SU-DHL-6 (cell line): Measurements from ENCODE around the gene DHRS12.
A peak's percentile ranks its signal among the peaks of the same experiment; 100 is the strongest.

Source experiments
- H2AFZ ChIP-seq: fragments of 200-600 bp; sonication (generic); 2 replicates; pipeline ENCODE4 v1.6.1; 2014; ENCODE audit warnings: low read depth, mild to moderate bottlenecking, moderate library complexity, mixed read lengths, antibody characterized with exemption, low read length; ENCODE audit not compliant: severe bottlenecking
- H3F3A ChIP-seq: fragments of 200-600 bp; shearing (Covaris generic); 2 replicates; pipeline ENCODE4 v1.6.0; 2016; ENCODE audit warnings: antibody characterized with exemption, mild to moderate bottlenecking; ENCODE audit not compliant: insufficient read depth
- H3K27ac ChIP-seq: fragments of 200-600 bp; sonication (generic); 2 replicates; pipeline ENCODE4 v1.5.1; 2016; ENCODE audit warnings: low read depth, mild to moderate bottlenecking, low read length, moderate library complexity, mixed read lengths
- H3K27me3 ChIP-seq: fragments of 200-600 bp; sonication (generic), shearing (Covaris generic); 2 replicates; pipeline ENCODE4 v1.6.0; 2014; ENCODE audit warnings: mild to moderate bottlenecking, low read length
- H3K36me3 ChIP-seq: fragments of 200-600 bp; sonication (generic); 2 replicates; pipeline ENCODE4 v1.6.1; 2014; ENCODE audit warnings: mild to moderate bottlenecking, low read length, mixed read lengths
- H3K4me2 ChIP-seq: fragments of 300-600, 200-600 bp; shearing (Covaris generic), sonication (generic); 2 replicates; pipeline ENCODE4 v1.6.0; 2014; ENCODE audit warnings: low read length, low read depth, mild to moderate bottlenecking; ENCODE audit not compliant: poor library complexity, severe bottlenecking
- H3K4me3 ChIP-seq: fragments of 200-600 bp; sonication (generic); 2 replicates; pipeline ENCODE4 v1.5.1; 2014; ENCODE audit warnings: antibody characterized with exemption, low read length, mild to moderate bottlenecking, mixed read lengths; ENCODE audit not compliant: insufficient read depth, poor library complexity, severe bottlenecking
- H3K79me2 ChIP-seq: fragments of 200-600 bp; sonication (generic); 2 replicates; pipeline ENCODE4 v1.6.1; 2014; ENCODE audit warnings: mild to moderate bottlenecking, low read length, moderate library complexity; ENCODE audit not compliant: insufficient read depth
- H3K9ac ChIP-seq: fragments of 200-600 bp; sonication (generic); 2 replicates; pipeline ENCODE4 v1.7.0; 2014; ENCODE audit warnings: mild to moderate bottlenecking, low read length
- H3K9me2 ChIP-seq: fragments of 200-600 bp; sonication (generic); replicated peaks from 2 replicates; pipeline ENCODE4 v1.6.1; 2014; ENCODE audit warnings: low read length; ENCODE audit not compliant: insufficient read depth
- H3K9me3 ChIP-seq: fragments of 200-600 bp; sonication (generic); 2 replicates; pipeline ENCODE4 v1.6.1; 2014; ENCODE audit warnings: low read length, mixed read lengths; ENCODE audit not compliant: insufficient read depth
- H4K20me1 ChIP-seq: fragments of 200-600 bp; sonication (generic); 2 replicates; pipeline ENCODE4 v1.6.1; 2014; ENCODE audit warnings: low read depth, mild to moderate bottlenecking, antibody characterized with exemption, low read length, moderate library complexity, mixed read lengths
- EZH2phosphoT487 ChIP-seq: fragments of 200-600 bp; sonication (generic), shearing (Covaris generic); conservative IDR thresholded peaks from 2 replicates; pipeline ENCODE4 v1.6.1; 2018; ENCODE audit warnings: mild to moderate bottlenecking, antibody characterized with exemption, low read length, moderate library complexity, mixed read lengths
- TF ChIP-seq, protein P1 (sequence below): fragments of 200-600 bp; sonication (generic); IDR thresholded peaks from one replicate; pipeline ENCODE4 v1.5.1; 2017; ENCODE audit warnings: antibody characterized with exemption, mild to moderate bottlenecking, low read length, moderate library complexity; ENCODE audit not compliant: insufficient read depth, poor library complexity, severe bottlenecking

Gene DHRS12

DNA sequence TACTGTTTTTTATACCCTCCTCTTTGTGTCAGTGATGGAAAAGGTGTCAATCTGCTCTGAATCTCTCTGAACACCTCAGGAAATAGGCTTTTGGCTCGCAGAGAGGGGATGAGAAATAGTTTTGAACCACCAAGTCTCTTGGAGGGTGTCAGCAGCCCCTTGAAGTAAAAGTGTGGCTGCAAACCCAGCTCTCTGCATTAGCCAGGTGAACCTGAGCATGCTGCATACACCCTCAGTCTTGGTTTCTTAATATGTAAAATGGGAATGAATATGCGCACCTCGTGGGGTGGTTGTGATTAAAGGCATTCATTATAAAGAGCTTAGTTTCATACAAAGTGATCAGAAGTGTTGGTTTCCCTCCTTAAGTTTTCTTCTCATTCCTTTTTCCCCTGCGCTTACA is 1.4 kb upstream of the DHRS12 start:
- Histone ChIP-seq H3F3A (peaks cover 14% of the 10 kb centered on the region; the same call in 1 of the 2 replicates), H3K9me2 (no peaks in the 10 kb centered on the region), H3K27me3 (no peaks in the 10 kb centered on the region), H3K9ac (0 out of 2 replicates have a peak overlapping the region, but pooled peaks have one; percentile 91), H3K4me3 (no peak overlapping the region), H3K79me2 (no peaks in the 10 kb centered on the region), H4K20me1 (no peaks in the 10 kb centered on the region), H3K27ac (no peak overlapping the region), H3K9me3 (no peaks in the 10 kb centered on the region), H2AFZ (no peak overlapping the region), H3K36me3 (no peaks in the 10 kb centered on the region), H3K4me2 (peak overlapping the region; percentile 80)
- TF ChIP-seq EZH2phosphoT487 = no peak
- TF ChIP-seq, protein P1, sequence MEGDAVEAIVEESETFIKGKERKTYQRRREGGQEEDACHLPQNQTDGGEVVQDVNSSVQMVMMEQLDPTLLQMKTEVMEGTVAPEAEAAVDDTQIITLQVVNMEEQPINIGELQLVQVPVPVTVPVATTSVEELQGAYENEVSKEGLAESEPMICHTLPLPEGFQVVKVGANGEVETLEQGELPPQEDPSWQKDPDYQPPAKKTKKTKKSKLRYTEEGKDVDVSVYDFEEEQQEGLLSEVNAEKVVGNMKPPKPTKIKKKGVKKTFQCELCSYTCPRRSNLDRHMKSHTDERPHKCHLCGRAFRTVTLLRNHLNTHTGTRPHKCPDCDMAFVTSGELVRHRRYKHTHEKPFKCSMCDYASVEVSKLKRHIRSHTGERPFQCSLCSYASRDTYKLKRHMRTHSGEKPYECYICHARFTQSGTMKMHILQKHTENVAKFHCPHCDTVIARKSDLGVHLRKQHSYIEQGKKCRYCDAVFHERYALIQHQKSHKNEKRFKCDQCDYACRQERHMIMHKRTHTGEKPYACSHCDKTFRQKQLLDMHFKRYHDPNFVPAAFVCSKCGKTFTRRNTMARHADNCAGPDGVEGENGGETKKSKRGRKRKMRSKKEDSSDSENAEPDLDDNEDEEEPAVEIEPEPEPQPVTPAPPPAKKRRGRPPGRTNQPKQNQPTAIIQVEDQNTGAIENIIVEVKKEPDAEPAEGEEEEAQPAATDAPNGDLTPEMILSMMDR = no peak

DNA sequence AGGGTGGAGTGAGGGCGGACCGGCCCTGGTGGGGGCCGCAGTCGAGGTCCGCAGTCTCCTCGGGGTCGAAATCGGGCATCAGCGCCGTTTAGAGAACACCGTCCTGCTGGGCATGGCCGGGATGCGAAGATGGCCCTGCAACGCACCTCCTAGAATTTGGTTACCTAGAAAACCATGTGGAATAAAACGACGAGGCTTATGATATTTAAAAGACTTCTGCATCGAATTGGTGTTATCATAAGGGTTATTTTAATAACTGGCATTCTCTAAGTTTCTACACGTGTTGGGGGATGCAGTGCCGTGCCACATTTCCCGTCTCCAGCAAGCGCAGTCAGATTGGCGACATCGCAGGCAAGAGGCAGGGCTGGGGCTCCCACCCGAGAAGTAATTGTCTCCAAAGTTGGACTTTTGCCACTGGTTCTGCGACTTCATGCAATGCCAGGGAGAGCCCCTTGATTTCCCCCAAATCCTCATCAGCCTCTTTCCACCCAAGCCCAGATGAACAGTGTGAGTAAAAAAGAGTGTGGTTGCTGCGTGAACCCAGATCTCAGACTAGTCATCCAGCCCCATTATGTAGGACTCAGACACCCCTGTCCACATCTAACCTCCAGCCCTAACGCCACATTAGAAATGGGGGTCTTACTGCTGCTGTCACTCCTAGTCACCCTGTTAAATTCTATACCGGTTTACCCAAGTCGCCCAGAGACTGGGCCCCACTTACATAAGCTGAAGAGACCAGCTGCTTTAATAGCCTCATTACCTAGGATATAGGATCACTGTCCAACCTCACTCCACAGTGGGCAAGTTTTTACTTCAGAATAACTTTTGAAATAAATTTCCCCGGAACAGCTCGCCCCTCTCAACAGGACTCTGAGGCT is 571 bp upstream of the DHRS12 start:
- Histone ChIP-seq H3K79me2 (no peaks in the 10 kb centered on the region), H2AFZ (peak overlapping the region; percentile 85), H4K20me1 (no peaks in the 10 kb centered on the region), H3K27me3 (no peaks in the 10 kb centered on the region), H3K4me3 (peak overlapping the region; percentile 83), H3K27ac (peak overlapping the region; percentile 56), H3K36me3 (no peaks in the 10 kb centered on the region), H3K9ac (peak overlapping the region; percentile 91), H3K9me2 (no peaks in the 10 kb centered on the region), H3K4me2 (peak overlapping the region; percentile 80), H3F3A (peaks cover 14% of the 10 kb centered on the region; the same call in 1 of the 2 replicates), H3K9me3 (no peaks in the 10 kb centered on the region)
- TF ChIP-seq EZH2phosphoT487 = no peak
- TF ChIP-seq, protein P1 = no peak

DNA sequence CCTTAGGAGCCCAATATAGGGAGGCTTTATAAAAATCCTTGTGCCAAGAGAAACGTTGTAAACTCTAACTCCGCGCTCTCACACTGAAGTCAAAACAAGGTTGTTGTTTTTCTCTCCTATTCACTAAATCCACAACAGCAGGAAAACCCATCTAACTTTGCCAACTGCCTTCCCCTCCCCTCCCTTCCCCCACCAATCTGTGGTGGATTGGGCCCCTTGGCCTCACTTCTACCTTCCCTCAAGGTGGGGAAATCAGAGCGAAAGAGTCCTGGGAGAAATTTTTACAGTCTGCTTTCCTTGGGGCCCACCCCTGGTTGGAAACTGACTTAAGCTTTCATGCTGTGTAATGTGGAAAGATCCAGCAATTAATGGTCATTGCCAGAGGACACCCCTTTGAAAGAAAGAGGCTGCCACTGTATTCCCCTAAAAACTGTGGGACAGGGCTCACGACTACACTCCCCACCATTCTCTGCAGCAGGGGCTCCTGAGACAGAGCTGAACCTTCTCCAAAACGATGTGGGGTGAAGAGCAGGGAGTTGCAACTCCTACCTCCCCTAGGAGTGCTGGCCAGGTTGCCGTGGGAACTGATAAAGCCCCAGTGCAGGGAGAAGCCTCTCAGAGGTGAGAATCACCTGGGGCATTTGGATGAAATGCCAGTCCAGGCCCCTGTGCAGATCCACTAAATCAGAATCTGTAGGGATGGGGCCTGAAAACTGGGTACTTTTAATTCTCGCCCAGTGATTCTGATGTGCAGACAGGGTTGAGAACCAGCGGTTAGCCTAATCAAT is 1.1 kb downstream of the DHRS12 start:
- H3K79me2 ChIP-seq = no peaks in the 10 kb centered on the region
- peak overlapping the region; percentile 91 for H3K9ac ChIP-seq
- H3K9me3 ChIP-seq = no peaks in the 10 kb centered on the region
- TF ChIP-seq, protein P1 = no peak
- no peak for TF ChIP-seq EZH2phosphoT487
- peak overlapping the region; percentile 83 for H3K4me3 ChIP-seq
- no peaks in the 10 kb centered on the region for H3K27me3 ChIP-seq
- H3K4me2 ChIP-seq = peak overlapping the region; percentile 80
- peaks cover 14% of the 10 kb centered on the region; the same call in 1 of the 2 replicates for H3F3A ChIP-seq
- peak overlapping the region; percentile 56 for H3K27ac ChIP-seq
- peak overlapping the region; percentile 85 for H2AFZ ChIP-seq
- H3K36me3 ChIP-seq = no peaks in the 10 kb centered on the region
- no peaks in the 10 kb centered on the region for H3K9me2 ChIP-seq
- H4K20me1 ChIP-seq = no peaks in the 10 kb centered on the region
